ENCODE data around the gene LETM1.

Gene LETM1

GRCh38 chr4:1823545-1823932 is 32.4 kb downstream of the LETM1 start:
- no peak for ATAC-seq

GRCh38 chr4:1822568-1823544 is 33.1 kb downstream of the LETM1 start:
- ATAC-seq: no peak

- no peak for ATAC-seq
Measured at GRCh38 chr4:1821679-1822567, 34.0 kb downstream of the LETM1 start.

GRCh38 chr4:1819816-1820215 is 36.1 kb downstream of the LETM1 start:
- no peak for ATAC-seq

GRCh38 chr4:1819284-1819683 is 36.7 kb downstream of the LETM1 start:
- no peak for ATAC-seq

- ATAC-seq: no peak
Measured at GRCh38 chr4:1815997-1816860, 39.7 kb downstream of the LETM1 start.

GRCh38 chr4:1815096-1815996 is 40.6 kb downstream of the LETM1 start:
- ATAC-seq: no peak

- ATAC-seq: no peak
Measured at GRCh38 chr4:1814453-1814852, 41.5 kb downstream of the LETM1 start.

- ATAC-seq: no peak
Measured at GRCh38 chr4:1813915-1814314, 42.0 kb downstream of the LETM1 start.

- ATAC-seq: no peak
Measured at GRCh38 chr4:1813231-1813630, 42.7 kb downstream of the LETM1 start.

- ATAC-seq: no peak
Measured at GRCh38 chr4:1812720-1813119, 43.2 kb downstream of the LETM1 start.

GRCh38 chr4:1810765-1811164 is 45.2 kb downstream of the LETM1 start:
- no peak for ATAC-seq

GRCh38 chr4:1809754-1810502 is 46.0 kb downstream of the LETM1 start:
- peak; percentile 69 to 75 for ATAC-seq

- ATAC-seq: no peak
Measured at GRCh38 chr4:1808851-1809753, 46.9 kb downstream of the LETM1 start.

- ATAC-seq: no peak
Measured at GRCh38 chr4:1808396-1808795, 47.6 kb downstream of the LETM1 start.

- ATAC-seq: no peak
Measured at GRCh38 chr4:1807332-1807777, 48.6 kb downstream of the LETM1 start.

- ATAC-seq: no peak
Measured at GRCh38 chr4:1806596-1807331, 49.2 kb downstream of the LETM1 start.

- no peak for ATAC-seq
Measured at GRCh38 chr4:1806223-1806564, 49.8 kb downstream of the LETM1 start.
